SU-DHL-6 (cell line): Measurements from ENCODE around the gene DTNA.
A peak's percentile ranks its signal among the peaks of the same experiment; 100 is the strongest.
"Not testable (repeated sequence)": the region's sequence is repeated elsewhere in the genome, so short reads cannot be mapped to it uniquely, and the experiment has no call there.

Source experiments
- H2AFZ ChIP-seq: fragments of 200-600 bp; sonication (generic); 2 replicates; pipeline ENCODE4 v1.6.1; 2014; ENCODE audit warnings: low read depth, mild to moderate bottlenecking, moderate library complexity, mixed read lengths, antibody characterized with exemption, low read length; ENCODE audit not compliant: severe bottlenecking
- H3F3A ChIP-seq: fragments of 200-600 bp; shearing (Covaris generic); 2 replicates; pipeline ENCODE4 v1.6.0; 2016; ENCODE audit warnings: antibody characterized with exemption, mild to moderate bottlenecking; ENCODE audit not compliant: insufficient read depth
- H3K27ac ChIP-seq: fragments of 200-600 bp; sonication (generic); 2 replicates; pipeline ENCODE4 v1.5.1; 2016; ENCODE audit warnings: low read depth, mild to moderate bottlenecking, low read length, moderate library complexity, mixed read lengths
- H3K27me3 ChIP-seq: fragments of 200-600 bp; sonication (generic), shearing (Covaris generic); 2 replicates; pipeline ENCODE4 v1.6.0; 2014; ENCODE audit warnings: mild to moderate bottlenecking, low read length
- H3K36me3 ChIP-seq: fragments of 200-600 bp; sonication (generic); 2 replicates; pipeline ENCODE4 v1.6.1; 2014; ENCODE audit warnings: mild to moderate bottlenecking, low read length, mixed read lengths
- H3K4me2 ChIP-seq: fragments of 300-600, 200-600 bp; shearing (Covaris generic), sonication (generic); 2 replicates; pipeline ENCODE4 v1.6.0; 2014; ENCODE audit warnings: low read length, low read depth, mild to moderate bottlenecking; ENCODE audit not compliant: poor library complexity, severe bottlenecking
- H3K4me3 ChIP-seq: fragments of 200-600 bp; sonication (generic); 2 replicates; pipeline ENCODE4 v1.5.1; 2014; ENCODE audit warnings: antibody characterized with exemption, low read length, mild to moderate bottlenecking, mixed read lengths; ENCODE audit not compliant: insufficient read depth, poor library complexity, severe bottlenecking
- H3K79me2 ChIP-seq: fragments of 200-600 bp; sonication (generic); 2 replicates; pipeline ENCODE4 v1.6.1; 2014; ENCODE audit warnings: mild to moderate bottlenecking, low read length, moderate library complexity; ENCODE audit not compliant: insufficient read depth
- H3K9ac ChIP-seq: fragments of 200-600 bp; sonication (generic); 2 replicates; pipeline ENCODE4 v1.7.0; 2014; ENCODE audit warnings: mild to moderate bottlenecking, low read length
- H3K9me2 ChIP-seq: fragments of 200-600 bp; sonication (generic); replicated peaks from 2 replicates; pipeline ENCODE4 v1.6.1; 2014; ENCODE audit warnings: low read length; ENCODE audit not compliant: insufficient read depth
- H3K9me3 ChIP-seq: fragments of 200-600 bp; sonication (generic); 2 replicates; pipeline ENCODE4 v1.6.1; 2014; ENCODE audit warnings: low read length, mixed read lengths; ENCODE audit not compliant: insufficient read depth
- H4K20me1 ChIP-seq: fragments of 200-600 bp; sonication (generic); 2 replicates; pipeline ENCODE4 v1.6.1; 2014; ENCODE audit warnings: low read depth, mild to moderate bottlenecking, antibody characterized with exemption, low read length, moderate library complexity, mixed read lengths
- CTCF ChIP-seq: fragments of 200-600 bp; sonication (generic); IDR thresholded peaks from one replicate; pipeline ENCODE4 v1.5.1; 2017; ENCODE audit warnings: antibody characterized with exemption, mild to moderate bottlenecking, low read length, moderate library complexity; ENCODE audit not compliant: insufficient read depth, poor library complexity, severe bottlenecking
- EZH2phosphoT487 ChIP-seq: fragments of 200-600 bp; sonication (generic), shearing (Covaris generic); conservative IDR thresholded peaks from 2 replicates; pipeline ENCODE4 v1.6.1; 2018; ENCODE audit warnings: mild to moderate bottlenecking, antibody characterized with exemption, low read length, moderate library complexity, mixed read lengths

DTNA gene

GRCh38 chr18:34723143-34723542 is 13.0 kb downstream of the DTNA start:
- Histone ChIP-seq H3K4me3 (no peak overlapping the region), H3K4me2 (no peak overlapping the region), H4K20me1 (no peaks in the 10 kb centered on the region), H3K36me3 (no peaks in the 10 kb centered on the region), H3K9ac (no peak overlapping the region), H3F3A (no peaks in the 10 kb centered on the region), H3K27ac (no peak overlapping the region), H3K79me2 (no peaks in the 10 kb centered on the region), H3K9me3 (no peaks in the 10 kb centered on the region), H2AFZ (no peak overlapping the region), H3K27me3 (no peaks in the 10 kb centered on the region), H3K9me2 (no peaks in the 10 kb centered on the region)
- TF ChIP-seq EZH2phosphoT487 (no peak), CTCF (no peak)

- not testable (repeated sequence) for H3K36me3 ChIP-seq, H3K9me2 ChIP-seq
These were observed 15.6 kb downstream of the DTNA start for GRCh38 chr18:34725737-34726136.

GRCh38 chr18:34726286-34727004 is 16.3 kb downstream of the DTNA start:
- no peak overlapping the region for H3K9ac ChIP-seq
- no peaks in the 10 kb centered on the region for H3K27me3 ChIP-seq
- no peaks in the 10 kb centered on the region for H3K79me2 ChIP-seq
- H3K9me2 ChIP-seq = no peaks in the 10 kb centered on the region
- no peak overlapping the region for H3K4me3 ChIP-seq
- H2AFZ ChIP-seq = no peak overlapping the region
- no peaks in the 10 kb centered on the region for H3F3A ChIP-seq
- H3K9me3 ChIP-seq = no peaks in the 10 kb centered on the region
- TF ChIP-seq EZH2phosphoT487 (no peak), CTCF (no peak)
- H4K20me1 ChIP-seq = no peaks in the 10 kb centered on the region
- no peaks in the 10 kb centered on the region for H3K36me3 ChIP-seq
- no peak overlapping the region for H3K27ac ChIP-seq
- no peak overlapping the region for H3K4me2 ChIP-seq

More at GRCh38 chr18:34725737-34726136, 15.6 kb downstream of the DTNA start:
- not testable (repeated sequence) for H2AFZ ChIP-seq, H3K9me3 ChIP-seq, H3K27ac ChIP-seq, H3K27me3 ChIP-seq, H3K4me3 ChIP-seq, H3K79me2 ChIP-seq, H3K9ac ChIP-seq, H4K20me1 ChIP-seq, H3K4me2 ChIP-seq, H3F3A ChIP-seq

GRCh38 chr18:34729264-34729663 is 19.2 kb downstream of the DTNA start:
- Histone ChIP-seq H3K4me3 (no peak overlapping the region), H3K9me2 (no peaks in the 10 kb centered on the region), H3K36me3 (no peaks in the 10 kb centered on the region), H3K27me3 (no peaks in the 10 kb centered on the region), H3K27ac (no peak overlapping the region), H3F3A (no peaks in the 10 kb centered on the region), H4K20me1 (no peaks in the 10 kb centered on the region), H3K4me2 (no peak overlapping the region), H3K9me3 (no peaks in the 10 kb centered on the region), H3K79me2 (no peaks in the 10 kb centered on the region), H2AFZ (no peak overlapping the region), H3K9ac (no peak overlapping the region)
- peak; percentile 34 for TF ChIP-seq CTCF
- no peak for TF ChIP-seq EZH2phosphoT487
